ENCODE measurements around the gene DCLK2. TPM values are rescaled to one million over a fixed set of nuclear protein-coding genes. Genes with fewer than 3 reads are reported as not detected.

DCLK2 gene
- total and polyA plus RNA-seq, 2 of the 13 experiments (the other 11 are each of a cell fraction or from before 2014, with no cell fraction given), result not detected

DNA sequence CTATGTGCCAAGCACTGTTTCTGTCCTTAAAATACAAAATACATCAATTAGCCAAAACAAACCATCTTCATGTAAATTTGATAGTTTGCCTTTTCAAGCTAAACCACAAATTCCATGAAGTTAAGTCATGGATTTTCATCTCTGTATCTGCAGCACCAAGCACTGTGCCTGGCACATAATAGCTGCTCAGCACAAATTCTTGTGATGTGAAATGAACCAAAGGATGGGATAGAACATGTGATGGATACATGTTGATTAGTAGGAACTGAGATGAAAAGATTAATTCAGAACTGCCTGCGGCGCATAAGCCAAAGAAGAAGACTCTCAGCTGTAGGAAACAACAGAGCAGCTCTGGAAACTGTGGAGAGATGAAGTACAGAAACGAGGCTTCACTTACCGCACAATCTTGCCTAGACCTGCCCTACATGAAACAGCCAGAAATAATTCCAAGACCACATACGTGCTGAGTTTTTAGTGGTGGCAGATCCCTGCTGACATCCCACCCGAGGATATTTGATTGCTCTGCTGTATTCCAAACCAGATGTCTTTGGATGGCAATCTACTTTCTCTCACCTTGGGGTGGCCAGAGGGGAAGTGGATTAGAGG, 40.9 kb upstream of the DCLK2 start:
- H3K9me3 ChIP-seq (ENCODE audit: low read length), result no peaks in the 10 kb centered on the region
- H3K9ac ChIP-seq (ENCODE audit: insufficient read depth, low read depth, low read length), result no peak overlapping the region
- H3K27me3 ChIP-seq (ENCODE audit: control insufficient read depth in 1 of 2, insufficient read depth in 2 of 2, low read length in 2 of 2), result no peaks in the 10 kb centered on the region; a peak in 1 of 5 replicates
- ATAC-seq, result no peak
- no peak overlapping the region for H3K27ac ChIP-seq (ENCODE audit: extremely low read length, insufficient read depth, low read length)
- no peak overlapping the region for H3K4me3 ChIP-seq (replicated peaks in 1 of 3; ENCODE audit: insufficient read depth in 1 of 3, low read depth in 2 of 3, low read length in 3 of 3)
- no peak for DNase-seq (ENCODE audit: low spot score)
- no peaks in the 10 kb centered on the region for H3K36me3 ChIP-seq (replicated peaks in 1 of 2; ENCODE audit: control insufficient read depth in 1 of 2, insufficient read depth in 2 of 2, low read length in 2 of 2)
- intact Hi-C loops (cut with micrococcal nuclease; ENCODE audit: unreplicated experiment) (no loop called here), in situ Hi-C loops (cut with HindIII; ENCODE audit: extremely low pct_ligation_motif_present, low pct_unique_long_range_greater_than_20kb) (no loop called here)
- BruUV-seq (replicated peaks), result no TSS peak
- WGBS (ENCODE audit: low lambda C conversion rate), result 44% methylated on average over 6 of the region's 6 CpGs
- no peaks in the 10 kb centered on the region for H3K4me1 ChIP-seq (ENCODE audit: insufficient read depth, low read length)
- no peaks in the 10 kb centered on the region for H3K79me2 ChIP-seq (ENCODE audit: insufficient read depth, low read length)
- ChIA-PET POLR2A (no interaction called here), CTCF (ENCODE audit: low intra/inter-chr PET ratio, low total read pairs) (no interaction called here)
- no peaks in the 10 kb centered on the region for H4K20me1 ChIP-seq (ENCODE audit: insufficient read depth, low read length)
- H3K4me2 ChIP-seq (ENCODE audit: low read depth, low read length), result no peak overlapping the region
- no peak for FAIRE-seq
- no peak for TF ChIP-seq PCBP2 (optimal IDR thresholded peaks at IDR 0.05; ENCODE audit: low read depth, low read length, poor library complexity, severe bottlenecking)
- TF ChIP-seq EHMT2 (IDR thresholded peaks at IDR 0.05; ENCODE audit: borderline replicate concordance, low read depth, low read length), result no peak
- TF ChIP-seq HOXD1 (CRISPR knock-in tag; IDR thresholded peaks at IDR 0.05), result no peak
- no peak for TF ChIP-seq TRIM24 (CRISPR knock-in tag; IDR thresholded peaks at IDR 0.05)
- no peak for TF ChIP-seq KDM1A (CRISPR knock-in tag; IDR thresholded peaks at IDR 0.05)
- no peak for TF ChIP-seq ZNF777 (CRISPR knock-in tag; IDR thresholded peaks at IDR 0.05)
- no peak for TF ChIP-seq FOSL2 (CRISPR knock-in tag; IDR thresholded peaks at IDR 0.05)
- TF ChIP-seq, protein P1, sequence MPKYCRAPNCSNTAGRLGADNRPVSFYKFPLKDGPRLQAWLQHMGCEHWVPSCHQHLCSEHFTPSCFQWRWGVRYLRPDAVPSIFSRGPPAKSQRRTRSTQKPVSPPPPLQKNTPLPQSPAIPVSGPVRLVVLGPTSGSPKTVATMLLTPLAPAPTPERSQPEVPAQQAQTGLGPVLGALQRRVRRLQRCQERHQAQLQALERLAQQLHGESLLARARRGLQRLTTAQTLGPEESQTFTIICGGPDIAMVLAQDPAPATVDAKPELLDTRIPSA (CRISPR knock-in tag; IDR thresholded peaks at IDR 0.05; ENCODE audit: borderline replicate concordance), result no peak
- TF ChIP-seq SNAPC2 (CRISPR knock-in tag; IDR thresholded peaks at IDR 0.05), result no peak
- no peak for TF ChIP-seq ZNF496 (CRISPR knock-in tag; IDR thresholded peaks at IDR 0.05; ENCODE audit: insufficient replicate concordance)
- no peak for TF ChIP-seq FOXK2 (IDR thresholded peaks at IDR 0.05)
- no peak for TF ChIP-seq RBFOX2 (IDR thresholded peaks at IDR 0.05; ENCODE audit: low read depth, low read length)
- TF ChIP-seq BORCS8-MEF2B (CRISPR knock-in tag; IDR thresholded peaks at IDR 0.05), result no peak
- no peak for TF ChIP-seq ZNF431 (CRISPR knock-in tag; IDR thresholded peaks at IDR 0.05; ENCODE audit: borderline replicate concordance, low read depth)
- no peak for TF ChIP-seq PPARG (CRISPR knock-in tag; conservative IDR thresholded peaks at IDR 0.05)
- TF ChIP-seq, protein P2, sequence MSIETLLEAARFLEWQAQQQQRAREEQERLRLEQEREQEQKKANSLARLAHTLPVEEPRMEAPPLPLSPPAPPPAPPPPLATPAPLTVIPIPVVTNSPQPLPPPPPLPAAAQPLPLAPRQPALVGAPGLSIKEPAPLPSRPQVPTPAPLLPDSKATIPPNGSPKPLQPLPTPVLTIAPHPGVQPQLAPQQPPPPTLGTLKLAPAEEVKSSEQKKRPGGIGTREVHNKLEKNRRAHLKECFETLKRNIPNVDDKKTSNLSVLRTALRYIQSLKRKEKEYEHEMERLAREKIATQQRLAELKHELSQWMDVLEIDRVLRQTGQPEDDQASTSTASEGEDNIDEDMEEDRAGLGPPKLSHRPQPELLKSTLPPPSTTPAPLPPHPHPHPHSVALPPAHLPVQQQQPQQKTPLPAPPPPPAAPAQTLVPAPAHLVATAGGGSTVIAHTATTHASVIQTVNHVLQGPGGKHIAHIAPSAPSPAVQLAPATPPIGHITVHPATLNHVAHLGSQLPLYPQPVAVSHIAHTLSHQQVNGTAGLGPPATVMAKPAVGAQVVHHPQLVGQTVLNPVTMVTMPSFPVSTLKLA (IDR thresholded peaks at IDR 0.05), result no peak
- no peak overlapping the region for H2AFZ ChIP-seq (ENCODE audit: low read length)
